Keratinocyte (primary cell): Measurements from ENCODE around the gene NOX5. TPM values are rescaled to one million over a fixed set of nuclear protein-coding genes. Genes with fewer than 3 reads are reported as not detected.

ENCODE experiments used
- DNase-seq: peaks from one replicate; pipeline ENCODE4 v3.0.0-alpha.2; 2011; ENCODE audit warnings: low read depth, missing footprints, low spot score
- FAIRE-seq: peaks from 2 replicates; lab custom pipeline; 2011; peaks lifted over from hg19 to GRCh38; lab: Jason Lieb, UNC
- H2AFZ ChIP-seq: 2 replicates; pipeline ENCODE4 v1.6.0; 2012; ENCODE audit warnings: low read length, control low read depth, inconsistent platforms; ENCODE audit not compliant: control insufficient read depth
- H3K27ac ChIP-seq: 2 replicates; pipeline ENCODE4 v1.5.1; 2011; ENCODE audit warnings: low read length; ENCODE audit not compliant: control insufficient read depth, insufficient read depth
- H3K27me3 ChIP-seq: 3 replicates; pipeline ENCODE4 v1.6.0; 2011; ENCODE audit warnings: low read length; ENCODE audit not compliant: control insufficient read depth, insufficient read depth; ENCODE audit errors: extremely low read depth
- H3K36me3 ChIP-seq, 2 experiments: 2 replicates in 1 of 2; 3 replicates in 1 of 2; pipeline ENCODE4 v1.5.1; 2011; ENCODE audit warnings: low read length in 2 of 2, mild to moderate bottlenecking in 1 of 2; ENCODE audit not compliant: control insufficient read depth in 2 of 2, insufficient read depth in 2 of 2; ENCODE audit errors: extremely low read depth in 1 of 2
- H3K4me1 ChIP-seq: 3 replicates; pipeline ENCODE4 v1.5.1; 2011; ENCODE audit warnings: low read length; ENCODE audit not compliant: control insufficient read depth, insufficient read depth; ENCODE audit errors: extremely low read depth
- H3K4me2 ChIP-seq: 3 replicates; pipeline ENCODE4 v1.6.0; 2011; ENCODE audit warnings: low read depth, low read length; ENCODE audit not compliant: control insufficient read depth, insufficient read depth; ENCODE audit errors: extremely low read depth
- H3K4me3 ChIP-seq, 3 experiments: fragments of 200-600 bp in 1 of 3; sonication (generic) in 1 of 3; 2 replicates in 2 of 3; 3 replicates in 1 of 3; pipeline ENCODE4 v1.5.1; 2011 to 2016; ENCODE audit warnings: low read length in 3 of 3, mild to moderate bottlenecking in 3 of 3, control low read depth in 2 of 3, inconsistent platforms in 1 of 3, low read depth in 1 of 3, mixed read lengths in 1 of 3, mixed run types in 1 of 3, moderate library complexity in 1 of 3; ENCODE audit not compliant: control insufficient read depth in 2 of 3, insufficient read depth in 2 of 3; ENCODE audit errors: extremely low read depth in 1 of 3
- H3K79me2 ChIP-seq: 2 replicates; pipeline ENCODE4 v1.6.0; 2012; ENCODE audit warnings: low read length; ENCODE audit not compliant: control insufficient read depth, insufficient read depth
- H3K9ac ChIP-seq: 3 replicates; pipeline ENCODE4 v1.6.0; 2011; ENCODE audit warnings: low read length; ENCODE audit not compliant: control insufficient read depth, insufficient read depth; ENCODE audit errors: extremely low read depth
- H3K9me1 ChIP-seq: 3 replicates; pipeline ENCODE4 v1.6.0; 2011; ENCODE audit warnings: low read length; ENCODE audit not compliant: control insufficient read depth, insufficient read depth; ENCODE audit errors: extremely low read depth
- H3K9me3 ChIP-seq: 2 replicates; pipeline ENCODE4 v1.5.1; 2012; ENCODE audit warnings: low read depth, low read length; ENCODE audit not compliant: control insufficient read depth
- H4K20me1 ChIP-seq: 3 replicates; pipeline ENCODE4 v1.6.0; 2011; ENCODE audit warnings: low read length; ENCODE audit not compliant: control insufficient read depth, insufficient read depth; ENCODE audit errors: extremely low read depth
- CTCF ChIP-seq, 3 experiments: IDR thresholded peaks in 1 of 3; conservative IDR thresholded peaks in 1 of 3; optimal IDR thresholded peaks in 1 of 3; 2 replicates in 2 of 3; 3 replicates in 1 of 3; pipeline versions ENCODE3 to v1.5.1; 2011; ENCODE audit warnings: low read length in 3 of 3, mild to moderate bottlenecking in 3 of 3, moderate library complexity in 2 of 3, control low read depth in 1 of 3, inconsistent platforms in 1 of 3; ENCODE audit not compliant: insufficient read depth in 2 of 3; ENCODE audit errors: extremely low read depth in 1 of 3
- EZH2 ChIP-seq: IDR thresholded peaks from one replicate; pipeline ENCODE4 v1.6.1; 2012; ENCODE audit warnings: inconsistent platforms, mild to moderate bottlenecking, low read length, moderate library complexity
- dilution Hi-C: fragments of 300-500 bp; cut with MboI; formaldehyde crosslinking; loops from one replicate; pipeline ENCODE4 v1.7.0; 2020; ENCODE audit warnings: low sequenced_read_pairs; ENCODE audit not compliant: extremely low pct_ligation_motif_present
- polyA plus RNA-seq, 5 experiments: library from polyadenylated mRNA; depleted of rRNA in 3 of 5; stranded (reverse) in 3 of 5; stranded (forward) in 1 of 5; unstranded in 1 of 5; fragments of >200 nt; gene quantifications; 1 replicate in 1 of 5; 2 replicates in 3 of 5; 3 replicates in 1 of 5; pipeline versions ENCODE4 v1.2.1 to v1.2.3, GENCODE V29; 2011 to 2012; ENCODE audit warnings: missing spikeins in 2 of 5, low read depth in 1 of 5, low replicate concordance in 1 of 5

NOX5 gene
- polyA plus RNA-seq, 1 donor (not counting 4 experiments of a cell fraction or from before 2014, with no cell fraction given), result 0.16 TPM

GRCh38 chr15:69025320-69025719 lies 10.8 kb downstream of the NOX5 start:
- DNase-seq (no peak), FAIRE-seq (no peak)

GRCh38 chr15:69026355-69026754 lies 11.9 kb downstream of the NOX5 start:
- no peak for DNase-seq
- H3K36me3 ChIP-seq, result no peaks in the 10 kb centered on the region
- no peak overlapping the region for H3K9ac ChIP-seq
- no peaks in the 10 kb centered on the region for H3K27me3 ChIP-seq
- no peak for FAIRE-seq
- TF ChIP-seq EZH2 (no peak), CTCF (optimal IDR thresholded peaks at IDR 0.05 in 1 of 3, IDR thresholded peaks at IDR 0.05 in 1 of 3, conservative IDR thresholded peaks at IDR 0.05 in 1 of 3; ENCODE audit: extremely low read depth in 1 of 3, insufficient read depth in 2 of 3, low read length in 3 of 3) (no peak)
- no peaks in the 10 kb centered on the region for H3K9me3 ChIP-seq
- H4K20me1 ChIP-seq, result no peaks in the 10 kb centered on the region
- H3K9me1 ChIP-seq, result no peaks in the 10 kb centered on the region
- peaks cover 2% of the 10 kb centered on the region for H3K4me1 ChIP-seq
- no peak overlapping the region for H3K4me3 ChIP-seq
- H3K4me2 ChIP-seq, result no peak overlapping the region
- no peaks in the 10 kb centered on the region for H3K79me2 ChIP-seq
- no peak overlapping the region for H2AFZ ChIP-seq
- no peak overlapping the region for H3K27ac ChIP-seq
- dilution Hi-C loops, result no loop called here

More at GRCh38 chr15:69025320-69025719, 10.8 kb downstream of the NOX5 start:
- Histone ChIP-seq H3K9me3 (no peaks in the 10 kb centered on the region), H2AFZ (no peak overlapping the region), H3K27me3 (no peaks in the 10 kb centered on the region), H3K9me1 (no peaks in the 10 kb centered on the region), H3K4me3 (no peak overlapping the region), H3K36me3 (no peaks in the 10 kb centered on the region), H3K9ac (no peak overlapping the region), H4K20me1 (no peaks in the 10 kb centered on the region), H3K79me2 (no peaks in the 10 kb centered on the region), H3K27ac (no peak overlapping the region), H3K4me1 (no peaks in the 10 kb centered on the region), H3K4me2 (no peak overlapping the region)
- dilution Hi-C loops, result no loop called here
- TF ChIP-seq EZH2 (no peak), CTCF (optimal IDR thresholded peaks at IDR 0.05 in 1 of 3, IDR thresholded peaks at IDR 0.05 in 1 of 3, conservative IDR thresholded peaks at IDR 0.05 in 1 of 3; ENCODE audit: extremely low read depth in 1 of 3, insufficient read depth in 2 of 3, low read length in 3 of 3) (no peak)
